GM12874 (cell line): Measurements from ENCODE around the gene MINDY4.

Experiments used
- TF ChIP-seq, protein P1 (sequence below): IDR thresholded peaks from 2 replicates; pipeline ENCODE4 v1.5.1; 2011; ENCODE audit warnings: low read depth, mild to moderate bottlenecking, control low read depth, low read length, moderate library complexity; ENCODE audit not compliant: insufficient read depth

The MINDY4 gene

DNA sequence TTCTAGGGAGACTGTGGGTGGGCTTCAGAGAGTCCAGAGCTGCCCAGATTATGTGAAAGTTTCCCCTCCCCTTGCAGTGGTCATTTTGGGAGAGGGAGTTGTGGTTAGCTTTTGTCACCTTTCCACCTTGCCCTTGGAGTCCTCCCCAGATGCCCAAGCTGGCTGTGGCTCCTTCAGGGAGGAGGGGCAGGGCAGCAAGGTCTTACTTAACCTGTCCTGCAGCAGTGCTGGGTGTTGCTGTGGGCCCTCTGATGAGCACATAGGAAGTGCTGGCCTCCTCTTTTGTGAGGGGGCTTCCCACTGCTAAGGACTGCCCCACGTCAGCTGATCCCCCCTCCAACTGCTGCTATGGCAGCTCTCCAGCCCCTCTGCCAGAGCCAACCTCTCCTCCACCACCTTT lies 122.8 kb downstream of the MINDY4 start:
- TF ChIP-seq, protein P1, sequence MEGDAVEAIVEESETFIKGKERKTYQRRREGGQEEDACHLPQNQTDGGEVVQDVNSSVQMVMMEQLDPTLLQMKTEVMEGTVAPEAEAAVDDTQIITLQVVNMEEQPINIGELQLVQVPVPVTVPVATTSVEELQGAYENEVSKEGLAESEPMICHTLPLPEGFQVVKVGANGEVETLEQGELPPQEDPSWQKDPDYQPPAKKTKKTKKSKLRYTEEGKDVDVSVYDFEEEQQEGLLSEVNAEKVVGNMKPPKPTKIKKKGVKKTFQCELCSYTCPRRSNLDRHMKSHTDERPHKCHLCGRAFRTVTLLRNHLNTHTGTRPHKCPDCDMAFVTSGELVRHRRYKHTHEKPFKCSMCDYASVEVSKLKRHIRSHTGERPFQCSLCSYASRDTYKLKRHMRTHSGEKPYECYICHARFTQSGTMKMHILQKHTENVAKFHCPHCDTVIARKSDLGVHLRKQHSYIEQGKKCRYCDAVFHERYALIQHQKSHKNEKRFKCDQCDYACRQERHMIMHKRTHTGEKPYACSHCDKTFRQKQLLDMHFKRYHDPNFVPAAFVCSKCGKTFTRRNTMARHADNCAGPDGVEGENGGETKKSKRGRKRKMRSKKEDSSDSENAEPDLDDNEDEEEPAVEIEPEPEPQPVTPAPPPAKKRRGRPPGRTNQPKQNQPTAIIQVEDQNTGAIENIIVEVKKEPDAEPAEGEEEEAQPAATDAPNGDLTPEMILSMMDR, result no peak

DNA sequence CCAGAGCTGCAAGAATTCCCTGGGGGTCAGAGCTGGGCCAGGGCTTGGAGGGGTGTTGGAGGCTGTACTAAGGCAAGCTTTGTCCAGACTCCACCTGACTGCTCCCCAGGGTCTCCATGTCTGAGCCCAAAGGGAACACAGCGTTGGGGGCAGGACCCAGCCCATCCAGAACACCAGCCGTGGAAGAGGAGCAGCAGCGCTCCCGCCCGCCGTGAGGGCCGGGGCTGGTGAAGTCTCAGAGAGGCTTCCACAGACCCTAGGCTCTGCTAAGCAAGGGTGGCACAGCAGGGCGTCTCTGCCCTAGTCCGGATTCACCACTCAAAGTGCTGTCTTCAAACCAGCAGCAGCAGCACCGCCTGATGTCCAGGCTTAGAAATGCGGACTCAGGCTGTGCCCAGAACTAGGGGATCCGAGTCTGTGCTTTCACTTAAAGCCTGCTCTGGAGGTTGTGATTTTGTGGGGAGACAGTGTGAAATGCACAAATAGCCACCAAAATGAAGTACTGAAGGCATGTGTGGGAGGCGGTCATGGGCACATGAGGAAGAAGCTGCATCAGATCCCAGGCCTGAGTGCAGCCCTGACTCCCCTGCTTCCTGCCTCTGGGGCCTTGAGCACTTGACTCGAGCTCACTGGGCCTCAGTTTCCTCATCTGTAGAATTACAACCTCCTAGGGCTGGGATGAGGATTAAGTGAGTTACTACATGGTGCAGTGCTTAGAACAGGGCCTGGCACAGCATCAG lies 123.8 kb downstream of the MINDY4 start:
- TF ChIP-seq, protein P1, result no peak

DNA sequence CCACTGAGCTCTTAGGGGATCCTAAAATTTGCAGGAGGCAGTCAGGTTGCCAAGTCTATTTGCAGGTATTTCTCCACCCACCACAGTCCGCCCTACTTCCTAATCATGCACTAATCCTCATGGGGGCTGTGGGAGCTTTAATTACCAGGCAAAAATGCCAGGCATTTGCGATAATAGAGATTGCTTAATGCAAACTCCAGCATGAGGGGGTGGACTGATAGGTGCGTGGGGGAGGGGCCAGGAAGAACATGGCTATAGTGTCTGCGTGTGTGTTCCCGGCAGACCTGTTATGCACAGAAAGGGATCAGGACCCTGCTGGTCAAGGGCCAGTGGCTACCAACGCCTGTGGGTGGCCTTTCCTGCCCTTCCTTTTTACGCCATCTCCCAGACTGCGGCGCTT lies 124.8 kb downstream of the MINDY4 start:
- TF ChIP-seq, protein P1, result no peak

DNA sequence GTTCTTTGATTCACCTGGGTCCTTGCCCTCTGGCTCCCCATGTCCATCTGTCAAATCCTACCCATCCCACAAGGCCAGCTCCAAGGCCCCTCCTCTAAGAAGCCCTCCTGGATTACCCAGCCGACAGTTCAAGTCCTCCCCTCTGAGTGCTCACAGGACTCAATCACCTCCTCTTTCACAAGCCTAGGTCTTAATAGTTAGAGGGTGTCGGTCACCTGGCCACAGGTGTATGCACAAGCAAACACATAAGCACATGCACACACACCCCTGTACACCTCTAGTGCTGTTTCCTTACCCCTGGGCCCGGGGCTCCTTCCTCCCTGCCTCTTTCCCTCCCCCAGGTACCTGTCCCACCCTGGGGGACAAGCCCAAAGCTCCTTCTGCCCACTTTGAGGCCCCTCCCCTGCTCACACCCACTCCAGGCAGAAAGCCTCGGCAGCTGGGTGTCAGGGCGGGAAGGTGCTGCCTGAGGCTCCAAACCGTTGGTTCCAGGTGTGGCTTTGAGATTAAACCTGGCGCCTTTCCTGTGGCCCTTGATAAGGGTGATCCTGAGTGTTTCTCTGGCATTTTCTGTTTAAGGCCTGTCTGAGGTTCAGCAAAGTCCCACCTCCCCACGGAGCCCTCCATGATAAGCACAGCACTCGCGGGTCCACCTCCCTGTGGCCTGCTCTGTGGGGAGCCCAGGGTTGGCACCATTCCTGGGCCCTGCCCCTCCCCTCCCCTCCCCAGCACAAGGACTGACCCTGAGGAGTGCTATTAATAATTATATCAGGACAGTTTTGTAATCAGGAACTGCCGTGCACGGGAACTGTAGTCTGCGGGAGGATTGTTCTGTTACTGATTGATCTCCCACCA lies 125.8 kb downstream of the MINDY4 start:
- TF ChIP-seq, protein P1, result no peak

DNA sequence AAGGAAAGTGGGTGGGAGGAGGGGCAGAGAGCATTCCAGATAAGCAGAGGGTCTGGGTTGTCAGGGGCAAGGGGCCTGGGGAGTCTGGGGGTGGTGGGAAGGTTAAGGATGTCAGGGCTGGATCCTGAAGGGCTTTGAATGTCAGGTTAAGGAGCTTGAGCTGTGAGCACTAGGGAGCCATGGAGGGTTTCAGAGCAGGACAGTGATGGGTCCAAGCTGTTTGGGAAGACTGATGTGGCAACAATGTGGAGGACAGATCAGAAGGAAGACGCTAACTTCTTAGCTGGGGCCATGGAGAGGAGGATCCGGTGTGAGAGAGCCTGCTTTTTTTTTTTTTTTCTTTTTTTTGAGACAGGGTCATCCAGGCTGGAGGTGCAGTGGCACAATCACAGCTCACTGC lies 126.6 kb downstream of the MINDY4 start:
- TF ChIP-seq, protein P1, result no peak

DNA sequence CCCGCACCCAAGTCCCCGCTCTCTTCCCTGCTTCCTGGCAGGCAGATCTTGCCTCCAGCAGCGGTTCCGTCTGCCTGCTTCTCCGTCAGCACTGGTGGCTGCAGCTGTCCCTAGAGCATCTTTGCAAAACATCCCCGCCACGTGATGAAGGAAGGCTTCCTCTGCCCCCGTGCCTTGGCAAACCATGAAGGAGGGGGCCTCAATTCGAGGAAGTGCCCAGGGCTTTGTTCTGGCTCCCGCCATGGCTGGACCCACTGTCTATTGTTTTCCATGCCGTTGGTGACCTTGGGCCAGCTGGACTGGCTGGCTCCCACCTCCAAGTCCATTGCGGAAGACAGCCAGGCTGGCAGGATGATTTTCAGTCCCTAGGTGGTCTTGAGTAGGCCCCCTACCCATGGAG lies 127.2 kb downstream of the MINDY4 start:
- TF ChIP-seq, protein P1, result no peak

DNA sequence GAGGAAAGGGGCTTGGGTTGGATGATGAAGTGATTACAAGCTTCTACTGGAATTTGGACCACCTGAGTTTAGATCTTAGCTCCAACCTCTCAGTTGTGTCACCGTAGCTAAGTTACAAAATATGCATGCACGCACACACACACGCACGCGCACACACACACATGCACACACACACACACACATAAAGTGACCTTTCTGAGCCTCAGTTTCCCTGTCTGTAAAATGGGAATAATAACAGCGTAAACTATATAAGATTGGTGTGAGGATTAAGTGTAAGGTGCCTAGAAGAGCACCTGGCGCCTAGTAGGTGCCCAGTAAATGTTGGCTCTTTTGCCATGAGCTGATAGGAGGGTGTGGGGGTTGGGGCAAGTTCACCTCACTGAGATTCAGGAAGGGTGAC lies 127.8 kb downstream of the MINDY4 start:
- TF ChIP-seq, protein P1, result no peak
